Activated T-helper 1 cell treated with anti-CD3 and anti-CD28 coated beads, Interleukin-12 subunit alpha, Interleukin-12 subunit beta, Interleukin-2, Interleukin-4 antibody, amounts not matched to agents 30 ng/mL and 10 ng/mL and 1 ng/mL, durations not matched to agents 14 hours and 24 hours and 36 hours (primary cell): ENCODE data around the gene SGPL1. TPM values are rescaled to one million over a fixed set of nuclear protein-coding genes. Genes with fewer than 3 reads are reported as not detected.

ENCODE experiments used
- DNase-seq: peaks from one replicate; pipeline ENCODE4 v3.0.0; 2021; ENCODE audit warnings: low spot score
- H3K27ac Mint-ChIP-seq: one replicate; pipeline ENCODE4 v1.8.0; 2021; ENCODE audit warnings: mild to moderate bottlenecking, mixed read lengths
- H3K27me3 Mint-ChIP-seq: one replicate; pipeline ENCODE4 v1.8.0; 2022; ENCODE audit warnings: mild to moderate bottlenecking, moderate library complexity, mixed read lengths; ENCODE audit not compliant: insufficient read depth
- H3K36me3 Mint-ChIP-seq: one replicate; pipeline ENCODE4 v1.8.0; 2021; ENCODE audit warnings: low read depth, mixed read lengths
- H3K4me1 Mint-ChIP-seq: one replicate; pipeline ENCODE4 v1.8.0; 2021; ENCODE audit warnings: low read depth, mixed read lengths
- H3K4me3 Mint-ChIP-seq: one replicate; pipeline ENCODE4 v1.8.0; 2021; ENCODE audit warnings: mild to moderate bottlenecking, moderate library complexity, mixed read lengths
- H3K9me3 Mint-ChIP-seq: one replicate; pipeline ENCODE4 v1.8.0; 2021; ENCODE audit warnings: mixed read lengths
- intact Hi-C: fragments of 100-400 bp; cut with micrococcal nuclease; formaldehyde crosslinking; loops from one replicate; pipeline ENCODE4 v1.15.1; 2024
- total RNA-seq: library from RNA; stranded (reverse); gene quantifications from 2 replicates; pipeline ENCODE4 v1.2.3, GENCODE V29; 2022

The SGPL1 gene
- total RNA-seq, 1 donor from 2014 or later = 79.0 TPM

DNA sequence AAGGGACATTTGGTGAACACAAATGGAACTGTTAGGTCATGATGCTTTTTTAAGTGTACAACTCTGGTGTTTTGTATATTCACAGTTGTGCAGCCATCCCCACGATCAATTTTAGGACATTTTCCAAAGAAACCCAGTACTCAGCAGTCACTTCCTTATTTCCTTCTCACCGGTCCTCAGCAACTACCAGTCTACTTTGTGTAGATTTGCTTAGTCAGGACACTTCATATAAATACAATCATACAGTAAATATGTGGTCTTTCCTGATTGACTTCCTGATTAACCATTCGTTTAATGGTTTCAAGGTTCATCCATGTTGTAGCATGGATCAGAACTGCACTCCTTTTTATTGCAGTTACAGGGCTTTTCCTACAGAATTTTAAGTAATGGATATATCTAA, 14.4 kb downstream of the SGPL1 start:
- Mint-ChIP-seq H3K4me1 (peaks cover 41% of the 10 kb centered on the region), H3K9me3 (no peaks in the 10 kb centered on the region), H3K36me3 (peaks cover 20% of the 10 kb centered on the region), H3K27me3 (no peaks in the 10 kb centered on the region), H3K4me3 (no peak overlapping the region), H3K27ac (no peak overlapping the region)
- intact Hi-C loops = loop anchor here (5.0 kb wide), 1 partner anchor 253 kb away; no protein-coding TSS in a partner anchor
- no peak for DNase-seq

GRCh38 chr10:70832221-70832620, 16.5 kb downstream of the SGPL1 start:
- DNase-seq = no peak
- H3K4me3 Mint-ChIP-seq = no peak overlapping the region
- H3K27ac Mint-ChIP-seq = no peak overlapping the region
- no peaks in the 10 kb centered on the region for H3K9me3 Mint-ChIP-seq
- intact Hi-C loops = loop anchor here (5.0 kb wide), 1 partner anchor 255 kb away; no protein-coding TSS in a partner anchor
- H3K4me1 Mint-ChIP-seq = peaks cover 40% of the 10 kb centered on the region
- H3K36me3 Mint-ChIP-seq = peaks cover 17% of the 10 kb centered on the region
- H3K27me3 Mint-ChIP-seq = no peaks in the 10 kb centered on the region

- intact Hi-C loops = loop anchor here (1.0 to 5.0 kb wide), 4 partner anchors 15 to 256 kb away; no protein-coding TSS in a partner anchor
- Mint-ChIP-seq H3K36me3 (peaks cover 20% of the 10 kb centered on the region), H3K27ac (peak overlapping the region; percentile 71), H3K4me1 (peaks cover 33% of the 10 kb centered on the region), H3K4me3 (no peak overlapping the region), H3K27me3 (no peaks in the 10 kb centered on the region), H3K9me3 (no peaks in the 10 kb centered on the region)
- DNase-seq = no peak
Measured at GRCh38 chr10:70832852-70833528, 17.2 kb downstream of the SGPL1 start.

- H3K9me3 Mint-ChIP-seq = no peaks in the 10 kb centered on the region
- H3K4me3 Mint-ChIP-seq = peak overlapping the region; percentile 31
- peaks cover 37% of the 10 kb centered on the region for H3K4me1 Mint-ChIP-seq
- no peak for DNase-seq
- peak overlapping the region; percentile 71 for H3K27ac Mint-ChIP-seq
- intact Hi-C loops = loop anchor here (1.0 to 5.0 kb wide), 4 partner anchors 15 to 256 kb away; no protein-coding TSS in a partner anchor
- peaks cover 22% of the 10 kb centered on the region for H3K36me3 Mint-ChIP-seq
- no peaks in the 10 kb centered on the region for H3K27me3 Mint-ChIP-seq
Measured at GRCh38 chr10:70833601-70834000, 17.9 kb downstream of the SGPL1 start.

GRCh38 chr10:70834021-70834420, 18.3 kb downstream of the SGPL1 start:
- peaks cover 37% of the 10 kb centered on the region for H3K4me1 Mint-ChIP-seq
- intact Hi-C loops = loop anchor here (5.0 kb wide), 1 partner anchor 257 kb away; no protein-coding TSS in a partner anchor
- H3K27ac Mint-ChIP-seq = peak overlapping the region; percentile 49
- peak overlapping the region; percentile 13 for H3K4me3 Mint-ChIP-seq
- H3K9me3 Mint-ChIP-seq = no peaks in the 10 kb centered on the region
- peaks cover 22% of the 10 kb centered on the region for H3K36me3 Mint-ChIP-seq
- DNase-seq = no peak
- H3K27me3 Mint-ChIP-seq = no peaks in the 10 kb centered on the region

DNA sequence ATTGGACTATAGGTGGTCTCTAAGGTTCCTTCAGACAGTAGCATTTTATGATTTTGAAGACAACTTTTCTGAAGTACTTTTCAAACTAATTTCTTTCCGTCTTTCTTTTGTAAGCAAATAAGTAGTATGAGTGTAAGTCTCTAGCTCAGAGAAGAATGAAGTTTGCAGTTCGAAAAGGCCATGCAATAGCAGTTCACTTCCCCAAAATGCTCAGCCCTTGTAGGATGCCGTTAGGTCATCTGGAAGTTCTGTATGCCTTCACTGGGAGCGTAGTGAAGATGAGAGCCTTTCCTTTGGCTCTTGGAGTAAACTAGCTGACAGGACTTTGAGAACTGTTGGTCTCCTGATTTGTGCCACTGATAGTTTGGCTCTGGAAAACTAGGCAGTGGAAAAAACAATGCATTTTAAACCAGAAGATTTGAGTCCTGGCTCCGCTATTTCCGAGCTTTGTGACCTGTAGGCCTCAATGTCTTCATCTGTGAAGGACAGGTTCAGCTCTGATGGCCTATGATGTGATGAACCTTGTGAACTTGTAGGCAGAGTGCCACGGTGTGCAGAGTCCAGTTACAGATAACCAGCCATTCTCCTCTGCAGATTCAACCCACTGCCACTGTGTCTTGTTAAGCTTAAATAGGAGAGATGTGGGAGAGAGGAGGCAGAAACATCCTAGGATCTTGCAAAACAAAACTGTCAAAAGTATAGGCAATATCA, 18.8 kb downstream of the SGPL1 start:
- no peak overlapping the region for H3K4me3 Mint-ChIP-seq
- intact Hi-C loops = loop anchor here (5.0 kb wide), 1 partner anchor 257 kb away; no protein-coding TSS in a partner anchor
- H3K9me3 Mint-ChIP-seq = no peaks in the 10 kb centered on the region
- peaks cover 37% of the 10 kb centered on the region for H3K4me1 Mint-ChIP-seq
- no peak for DNase-seq
- H3K27ac Mint-ChIP-seq = peak overlapping the region; percentile 49
- peaks cover 22% of the 10 kb centered on the region for H3K36me3 Mint-ChIP-seq
- no peaks in the 10 kb centered on the region for H3K27me3 Mint-ChIP-seq

GRCh38 chr10:70836319-70836718, 20.6 kb downstream of the SGPL1 start:
- Mint-ChIP-seq H3K36me3 (peaks cover 26% of the 10 kb centered on the region), H3K9me3 (no peaks in the 10 kb centered on the region), H3K27me3 (no peaks in the 10 kb centered on the region), H3K4me3 (no peak overlapping the region), H3K27ac (peak overlapping the region; percentile 71), H3K4me1 (peaks cover 42% of the 10 kb centered on the region)
- no peak for DNase-seq
- intact Hi-C loops = no loop called here

GRCh38 chr10:70837660-70838059, 21.9 kb downstream of the SGPL1 start:
- peaks cover 4% of the 10 kb centered on the region for H3K9me3 Mint-ChIP-seq
- H3K27ac Mint-ChIP-seq = no peak overlapping the region
- H3K4me3 Mint-ChIP-seq = no peak overlapping the region
- peaks cover 42% of the 10 kb centered on the region for H3K4me1 Mint-ChIP-seq
- H3K36me3 Mint-ChIP-seq = peaks cover 32% of the 10 kb centered on the region
- no peaks in the 10 kb centered on the region for H3K27me3 Mint-ChIP-seq
- no peak for DNase-seq
- intact Hi-C loops = no loop called here

DNA sequence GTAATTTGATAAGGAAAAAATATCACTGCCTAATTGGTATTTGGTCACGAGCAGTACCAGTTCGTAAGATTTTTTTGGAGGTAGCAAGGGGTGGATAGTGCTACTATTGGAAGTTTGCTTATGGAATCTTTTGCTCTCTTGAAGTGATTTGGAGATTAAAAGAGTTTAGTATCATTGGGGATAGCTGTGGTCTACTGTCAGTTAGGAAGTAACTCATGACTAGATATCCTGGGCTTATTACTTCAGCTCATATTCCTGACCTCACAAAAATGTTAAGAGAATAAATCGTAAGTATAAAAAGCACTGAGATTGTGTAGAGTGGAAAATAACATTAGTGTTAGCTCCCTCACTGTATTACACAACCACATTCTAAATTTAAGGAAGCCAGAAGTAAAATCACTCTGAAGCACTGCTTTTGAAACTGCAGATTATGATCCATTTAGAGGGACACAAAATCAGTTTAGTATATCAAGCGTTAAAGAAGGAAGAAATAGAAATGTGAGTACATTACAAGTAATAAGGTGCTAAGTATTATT, 22.6 kb downstream of the SGPL1 start:
- Mint-ChIP-seq H3K27me3 (no peaks in the 10 kb centered on the region), H3K36me3 (peaks cover 33% of the 10 kb centered on the region), H3K4me3 (no peak overlapping the region), H3K27ac (no peak overlapping the region), H3K9me3 (peaks cover 4% of the 10 kb centered on the region), H3K4me1 (peaks cover 35% of the 10 kb centered on the region)
- no peak for DNase-seq
- intact Hi-C loops = no loop called here

GRCh38 chr10:70840836-70841235, 25.1 kb downstream of the SGPL1 start:
- H3K4me1 Mint-ChIP-seq = peaks cover 18% of the 10 kb centered on the region

DNA sequence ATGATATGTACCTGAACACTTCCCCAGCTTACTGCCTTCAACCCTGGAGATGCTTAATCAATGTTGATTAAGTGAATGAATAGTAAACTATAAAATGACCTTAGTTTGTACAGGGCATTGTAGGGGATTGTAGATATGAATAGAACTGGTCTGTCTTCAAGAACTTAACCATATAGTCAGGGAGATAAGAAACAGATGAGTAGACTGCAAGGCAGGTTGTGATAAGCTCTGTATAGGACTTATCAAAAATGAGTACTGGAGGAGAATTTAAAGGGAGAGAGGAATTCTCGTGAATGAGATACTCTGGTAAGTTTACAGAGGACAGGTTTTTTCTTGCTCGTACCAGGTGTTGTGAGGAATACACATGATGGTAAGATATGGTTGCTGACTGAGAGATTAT, 27.6 kb downstream of the SGPL1 start:
- H3K36me3 Mint-ChIP-seq = peaks cover 21% of the 10 kb centered on the region
- H3K27ac Mint-ChIP-seq = no peak overlapping the region

More at GRCh38 chr10:70840836-70841235, 25.1 kb downstream of the SGPL1 start:
- Mint-ChIP-seq H3K4me3 (no peak overlapping the region), H3K36me3 (peaks cover 27% of the 10 kb centered on the region), H3K27ac (no peak overlapping the region), H3K9me3 (peaks cover 4% of the 10 kb centered on the region), H3K27me3 (no peaks in the 10 kb centered on the region)
- DNase-seq = no peak
- intact Hi-C loops = no loop called here

GRCh38 chr10:70843776-70844489, 28.2 kb downstream of the SGPL1 start:
- Mint-ChIP-seq H3K27ac (no peak overlapping the region), H3K4me1 (peaks cover 12% of the 10 kb centered on the region), H3K27me3 (no peaks in the 10 kb centered on the region), H3K4me3 (no peak overlapping the region), H3K36me3 (peaks cover 19% of the 10 kb centered on the region), H3K9me3 (peaks cover 4% of the 10 kb centered on the region)
- no peak for DNase-seq
- intact Hi-C loops = no loop called here

More for the DNA sequence above, 27.6 kb downstream of the SGPL1 start:
- H3K27me3 Mint-ChIP-seq = no peaks in the 10 kb centered on the region
- H3K9me3 Mint-ChIP-seq = peaks cover 4% of the 10 kb centered on the region
- DNase-seq = no peak
- H3K4me1 Mint-ChIP-seq = peaks cover 14% of the 10 kb centered on the region
- intact Hi-C loops = no loop called here
- no peak overlapping the region for H3K4me3 Mint-ChIP-seq
